Cerebellar cortex (tissue), 1 donor: ENCODE data around the gene RDM1.

ENCODE experiments used
- DNase-seq: peaks from one replicate; pipeline ENCODE4 v3.0.0-alpha.2; 2015; ENCODE audit warnings: low spot score

RDM1 gene

GRCh38 chr17:35870906-35871819 lies 59.4 kb downstream of the RDM1 start:
- no peak for DNase-seq

- DNase-seq: no peak
Measured at GRCh38 chr17:35868737-35869136, 61.8 kb downstream of the RDM1 start, which contains the start of gene HEATR9. TSS of gene HEATR9 (minus strand) at chr17:35868891. CDS start at chr17:35868742, 149 bp downstream.
